ENCODE results near the gene NCAM2. TPM values are rescaled to one million over a fixed set of nuclear protein-coding genes. Genes with fewer than 3 reads are reported as not detected.
"Not testable (repeated sequence)": the region's sequence is repeated elsewhere in the genome, so short reads cannot be mapped to it uniquely, and the experiment has no call there.

NCAM2 gene
- total RNA-seq, 4 donors from 2014 or later, result 0.96 to 1.6 TPM; not detected in 2

GRCh38 chr21:21147374-21147745, 149.2 kb downstream of the NCAM2 start:
- TF ChIP-seq, protein P1, sequence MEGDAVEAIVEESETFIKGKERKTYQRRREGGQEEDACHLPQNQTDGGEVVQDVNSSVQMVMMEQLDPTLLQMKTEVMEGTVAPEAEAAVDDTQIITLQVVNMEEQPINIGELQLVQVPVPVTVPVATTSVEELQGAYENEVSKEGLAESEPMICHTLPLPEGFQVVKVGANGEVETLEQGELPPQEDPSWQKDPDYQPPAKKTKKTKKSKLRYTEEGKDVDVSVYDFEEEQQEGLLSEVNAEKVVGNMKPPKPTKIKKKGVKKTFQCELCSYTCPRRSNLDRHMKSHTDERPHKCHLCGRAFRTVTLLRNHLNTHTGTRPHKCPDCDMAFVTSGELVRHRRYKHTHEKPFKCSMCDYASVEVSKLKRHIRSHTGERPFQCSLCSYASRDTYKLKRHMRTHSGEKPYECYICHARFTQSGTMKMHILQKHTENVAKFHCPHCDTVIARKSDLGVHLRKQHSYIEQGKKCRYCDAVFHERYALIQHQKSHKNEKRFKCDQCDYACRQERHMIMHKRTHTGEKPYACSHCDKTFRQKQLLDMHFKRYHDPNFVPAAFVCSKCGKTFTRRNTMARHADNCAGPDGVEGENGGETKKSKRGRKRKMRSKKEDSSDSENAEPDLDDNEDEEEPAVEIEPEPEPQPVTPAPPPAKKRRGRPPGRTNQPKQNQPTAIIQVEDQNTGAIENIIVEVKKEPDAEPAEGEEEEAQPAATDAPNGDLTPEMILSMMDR (IDR thresholded peaks at IDR 0.05), result no peak
- TF ChIP-seq POLR2A (IDR thresholded peaks at IDR 0.05), result no peak
- TF ChIP-seq EP300 (IDR thresholded peaks at IDR 0.05; ENCODE audit: low read depth), result no peak
- no peak for TF ChIP-seq POLR2AphosphoS5 (IDR thresholded peaks at IDR 0.05)
- no peak for DNase-seq

DNA sequence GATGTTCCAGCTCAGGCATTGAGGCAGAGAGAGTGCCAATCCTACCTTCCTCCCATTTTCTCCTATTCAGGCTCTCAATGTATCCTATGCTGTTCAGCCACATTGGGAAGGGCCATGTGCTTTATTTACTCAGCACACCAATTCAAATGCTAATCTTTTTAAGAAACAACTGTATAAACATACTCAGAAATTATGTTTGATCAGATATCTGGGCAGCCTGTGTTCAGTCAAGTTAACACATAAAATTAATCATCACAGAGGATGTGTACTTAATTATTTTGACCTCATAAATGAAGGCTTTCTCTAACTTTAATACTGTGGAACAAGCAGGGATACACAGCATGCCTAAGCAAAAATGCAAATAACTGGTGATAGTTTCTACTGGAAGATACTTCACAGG, 149.8 kb downstream of the NCAM2 start:
- in situ Hi-C loops (cut with MboI; ENCODE audit: low pct_ligation_motif_present in 1 of 4, low pct_unique_long_range_greater_than_20kb in 1 of 4, low sequenced_read_pairs in 3 of 4), result no loop called here
- Histone ChIP-seq H3K36me3 (no peaks in the 10 kb centered on the region), H3K9me3 (no peaks in the 10 kb centered on the region), H3K4me1 (no peaks in the 10 kb centered on the region), H3K27ac (no peak overlapping the region), H3K27me3 (no peaks in the 10 kb centered on the region), H3K4me3 (no peak overlapping the region)
- intact Hi-C loops (cut with DNase I; ENCODE audit: low total_unique reads), result no loop called here
- TF ChIP-seq, protein P1 (IDR thresholded peaks at IDR 0.05), result no peak
- TF ChIP-seq POLR2A (IDR thresholded peaks at IDR 0.05) (no peak), EP300 (IDR thresholded peaks at IDR 0.05; ENCODE audit: low read depth) (no peak), POLR2AphosphoS5 (IDR thresholded peaks at IDR 0.05) (no peak)
- no peak for DNase-seq

More at GRCh38 chr21:21147374-21147745, 149.2 kb downstream of the NCAM2 start:
- H3K27me3 ChIP-seq, result no peaks in the 10 kb centered on the region
- no peaks in the 10 kb centered on the region for H3K36me3 ChIP-seq
- in situ Hi-C loops (cut with MboI; ENCODE audit: low pct_ligation_motif_present in 1 of 4, low pct_unique_long_range_greater_than_20kb in 1 of 4, low sequenced_read_pairs in 3 of 4), result no loop called here
- H3K9me3 ChIP-seq, result no peaks in the 10 kb centered on the region
- 79 to 82% methylated on average over 4 of the region's 4 CpGs for WGBS, 2 donors (ENCODE audit: low coverage in 1 of 2)
- no peak overlapping the region for H3K4me3 ChIP-seq
- no peak overlapping the region for H3K27ac ChIP-seq
- intact Hi-C loops (cut with DNase I; ENCODE audit: low total_unique reads), result no loop called here
- no peaks in the 10 kb centered on the region for H3K4me1 ChIP-seq

- TF ChIP-seq, protein P1 (IDR thresholded peaks at IDR 0.05), result no peak
- no peak for TF ChIP-seq POLR2A (IDR thresholded peaks at IDR 0.05)
- TF ChIP-seq POLR2AphosphoS5 (IDR thresholded peaks at IDR 0.05), result no peak
- TF ChIP-seq EP300 (IDR thresholded peaks at IDR 0.05; ENCODE audit: low read depth), result no peak
- 84 to 88% methylated on average over 1 of the region's 1 CpG for WGBS, 2 donors (ENCODE audit: low coverage in 1 of 2)
- in situ Hi-C loops (cut with MboI; ENCODE audit: low pct_ligation_motif_present in 1 of 4, low pct_unique_long_range_greater_than_20kb in 1 of 4, low sequenced_read_pairs in 3 of 4), result no loop called here
Observed at GRCh38 chr21:21148514-21148913, 150.3 kb downstream of the NCAM2 start.

DNA sequence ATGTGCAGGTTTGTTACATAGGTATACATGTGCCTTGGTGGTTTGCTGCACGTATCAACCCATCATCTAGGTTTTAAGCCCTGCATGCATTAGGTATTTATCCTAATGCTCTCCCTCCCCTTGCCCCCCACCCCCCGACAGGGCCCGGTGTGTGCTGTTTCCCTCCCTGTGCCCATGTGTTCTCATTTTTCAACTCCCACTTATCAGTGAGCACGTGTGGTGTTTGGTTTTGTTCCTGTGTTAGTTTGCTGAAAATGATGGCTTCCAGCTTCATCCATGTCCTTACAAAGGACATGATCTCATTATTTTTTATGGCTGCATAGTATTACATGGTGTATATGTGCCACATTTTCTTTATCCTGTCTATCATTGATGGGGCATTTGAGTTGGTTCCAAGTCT, 151.2 kb downstream of the NCAM2 start:
- H3K36me3 ChIP-seq; H3K27ac ChIP-seq; H3K27me3 ChIP-seq; H3K4me1 ChIP-seq; H3K9me3 ChIP-seq; in situ Hi-C loops (cut with MboI; ENCODE audit: low pct_ligation_motif_present in 1 of 4, low pct_unique_long_range_greater_than_20kb in 1 of 4, low sequenced_read_pairs in 3 of 4); intact Hi-C loops (cut with DNase I; ENCODE audit: low total_unique reads); H3K4me3 ChIP-seq; DNase-seq: not testable (repeated sequence)
- 73% methylated on average over 4 of the region's 4 CpGs; no CpG with 5 or more reads in 1 of the 2 donors for WGBS, 2 donors (ENCODE audit: low coverage in 1 of 2)

More at GRCh38 chr21:21148514-21148913, 150.3 kb downstream of the NCAM2 start:
- Histone ChIP-seq H3K27ac (no peak overlapping the region), H3K36me3 (no peaks in the 10 kb centered on the region), H3K27me3 (no peaks in the 10 kb centered on the region), H3K4me3 (no peak overlapping the region), H3K9me3 (no peaks in the 10 kb centered on the region), H3K4me1 (no peaks in the 10 kb centered on the region)
- intact Hi-C loops (cut with DNase I; ENCODE audit: low total_unique reads), result no loop called here
- no peak for DNase-seq

GRCh38 chr21:21151231-21151630, 153.0 kb downstream of the NCAM2 start:
- in situ Hi-C loops (cut with MboI; ENCODE audit: low pct_ligation_motif_present in 1 of 4, low pct_unique_long_range_greater_than_20kb in 1 of 4, low sequenced_read_pairs in 3 of 4), result loop anchor here in 2 of 4 donors (25.0 kb wide), 2 partner anchors 761 to 1636 kb away; no protein-coding TSS in a partner anchor
- H3K36me3 ChIP-seq, result no peaks in the 10 kb centered on the region
- H3K4me3 ChIP-seq, result no peak overlapping the region
- no peaks in the 10 kb centered on the region for H3K9me3 ChIP-seq
- TF ChIP-seq POLR2AphosphoS5 (IDR thresholded peaks at IDR 0.05) (no peak), EP300 (IDR thresholded peaks at IDR 0.05; ENCODE audit: low read depth) (no peak), POLR2A (IDR thresholded peaks at IDR 0.05) (no peak)
- TF ChIP-seq, protein P1 (IDR thresholded peaks at IDR 0.05), result no peak
- WGBS, 2 donors (ENCODE audit: low coverage in 1 of 2), result 83 to 85% methylated on average over 3 of the region's 3 CpGs
- H3K4me1 ChIP-seq, result no peaks in the 10 kb centered on the region
- no peak for DNase-seq
- H3K27me3 ChIP-seq, result no peaks in the 10 kb centered on the region
- intact Hi-C loops (cut with DNase I; ENCODE audit: low total_unique reads), result no loop called here
- no peak overlapping the region for H3K27ac ChIP-seq
